ENCODE results near the gene RNF113B. TPM values are rescaled to one million over a fixed set of nuclear protein-coding genes. Genes with fewer than 3 reads are reported as not detected.

The RNF113B gene
- total RNA-seq, 1 experiment from 2014 or later = not detected

DNA sequence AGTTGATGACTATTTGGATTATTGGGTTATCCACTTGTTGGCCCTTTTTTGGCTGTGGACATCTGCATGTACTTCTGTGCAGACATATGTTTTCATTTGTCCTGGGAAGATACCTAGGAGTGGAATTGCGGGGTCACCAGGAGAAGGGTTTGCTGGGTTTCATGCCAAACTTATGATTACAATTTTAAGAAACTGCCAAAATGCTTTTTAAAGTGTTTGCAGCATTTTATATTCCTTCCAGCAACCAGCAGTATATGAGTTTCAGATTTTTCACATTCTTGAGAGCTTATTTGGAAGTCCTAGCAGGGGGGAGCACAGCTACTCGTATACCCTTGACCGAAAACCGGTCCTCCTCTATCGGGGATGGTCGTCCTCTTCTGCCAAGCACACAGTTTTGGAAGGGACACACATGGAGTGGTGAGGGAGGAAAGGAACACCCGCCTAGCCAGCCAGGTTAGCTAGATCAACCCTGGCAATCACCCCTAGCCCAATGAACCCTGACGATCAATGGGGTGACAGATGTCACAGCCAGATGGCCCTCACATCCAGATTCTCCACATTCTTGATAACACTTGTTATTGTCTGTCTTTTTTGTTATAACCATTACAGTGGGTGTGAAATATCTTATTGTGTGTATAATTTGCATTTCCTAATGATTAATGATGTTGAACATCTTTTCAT, 26.7 kb upstream of the RNF113B start:
- no peak for DNase-seq (ENCODE audit: low read depth)

GRCh38 chr13:98201984-98202383, 24.9 kb upstream of the RNF113B start:
- no peak for DNase-seq (ENCODE audit: low read depth)

- DNase-seq (ENCODE audit: low read depth) = no peak
Observed at GRCh38 chr13:98201189-98201588, 24.1 kb upstream of the RNF113B start.

GRCh38 chr13:98200211-98200878, 23.3 kb upstream of the RNF113B start:
- DNase-seq (ENCODE audit: low read depth) = no peak

DNA sequence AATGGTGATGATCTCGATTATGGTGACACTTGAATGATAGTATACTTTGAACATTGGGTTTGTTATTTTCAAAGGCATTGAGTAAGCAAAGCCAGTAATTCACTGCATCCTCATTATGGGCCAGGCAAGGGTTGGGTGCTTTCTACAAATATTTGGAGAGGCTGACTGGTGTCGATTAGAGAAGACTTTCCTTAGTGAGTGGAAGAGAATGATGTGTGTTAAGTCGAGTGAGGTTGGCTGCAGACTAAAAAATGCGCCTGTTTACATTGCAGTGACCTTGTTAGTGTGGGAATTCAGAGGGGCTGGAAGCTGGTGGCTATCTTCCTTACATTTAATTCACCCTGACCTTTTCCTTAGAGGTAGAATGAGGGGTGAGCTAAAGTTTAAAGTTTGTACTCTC, 22.4 kb upstream of the RNF113B start:
- DNase-seq (ENCODE audit: low read depth) = no peak

DNA sequence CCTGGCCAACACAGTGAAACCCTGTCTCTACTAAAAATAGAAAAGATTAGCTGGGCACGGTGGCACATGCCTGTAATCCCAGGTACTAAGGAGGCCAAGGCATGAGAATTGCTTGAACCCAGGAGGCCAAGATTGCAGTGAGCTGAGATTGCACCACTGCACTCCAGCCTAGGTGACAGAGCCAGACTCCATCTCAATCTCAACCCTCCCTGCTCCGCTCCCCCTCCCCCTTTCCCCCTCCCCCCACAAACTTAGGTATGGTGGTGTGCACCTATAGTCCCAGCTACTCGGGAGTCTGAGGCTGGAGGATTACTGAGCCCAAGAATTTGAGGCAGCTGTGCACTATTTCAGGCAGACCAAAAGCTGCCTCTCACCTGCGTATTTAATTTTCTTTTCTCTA, 21.6 kb upstream of the RNF113B start:
- no peak for DNase-seq (ENCODE audit: low read depth)

DNA sequence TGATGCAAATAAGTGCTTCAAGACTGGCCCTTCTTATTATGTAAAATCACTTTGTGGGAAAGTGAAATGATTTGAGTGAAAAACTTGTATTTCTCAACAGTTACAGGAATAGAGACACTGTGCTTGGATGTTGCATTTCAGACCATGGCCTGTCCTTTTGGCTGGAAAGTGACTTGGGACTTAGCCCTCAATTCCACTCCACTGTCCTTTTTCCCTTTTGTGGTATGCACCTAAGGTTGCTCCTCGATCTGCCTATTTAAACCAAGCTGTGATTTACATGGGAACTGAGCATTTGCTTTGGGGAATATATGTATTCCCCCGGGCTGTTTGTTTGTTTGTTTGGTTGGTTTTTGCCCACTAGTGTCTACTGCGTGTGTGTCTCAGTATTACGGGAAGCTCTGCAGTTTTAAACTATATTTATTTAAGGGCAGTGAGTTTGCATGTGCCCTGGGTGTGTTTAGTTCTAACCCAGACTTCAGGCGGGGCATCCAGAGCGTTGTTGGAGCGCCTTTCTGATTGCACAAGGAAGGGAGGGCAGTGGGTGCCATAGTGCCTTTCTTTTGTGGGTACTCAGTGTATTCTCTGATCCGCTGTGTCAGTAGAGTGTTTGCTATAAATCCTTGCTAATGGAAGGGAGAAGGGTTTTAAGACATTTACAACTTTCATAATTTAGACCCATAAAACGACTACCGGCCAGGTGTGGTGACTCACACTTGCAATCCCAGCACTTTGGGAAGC, 18.2 kb upstream of the RNF113B start:
- no peak for DNase-seq (ENCODE audit: low read depth)

- no peak for DNase-seq (ENCODE audit: low read depth)
Observed at GRCh38 chr13:98192008-98192407, 14.9 kb upstream of the RNF113B start.

- DNase-seq (ENCODE audit: low read depth) = no peak
Observed at GRCh38 chr13:98190889-98191444, 13.9 kb upstream of the RNF113B start.

DNA sequence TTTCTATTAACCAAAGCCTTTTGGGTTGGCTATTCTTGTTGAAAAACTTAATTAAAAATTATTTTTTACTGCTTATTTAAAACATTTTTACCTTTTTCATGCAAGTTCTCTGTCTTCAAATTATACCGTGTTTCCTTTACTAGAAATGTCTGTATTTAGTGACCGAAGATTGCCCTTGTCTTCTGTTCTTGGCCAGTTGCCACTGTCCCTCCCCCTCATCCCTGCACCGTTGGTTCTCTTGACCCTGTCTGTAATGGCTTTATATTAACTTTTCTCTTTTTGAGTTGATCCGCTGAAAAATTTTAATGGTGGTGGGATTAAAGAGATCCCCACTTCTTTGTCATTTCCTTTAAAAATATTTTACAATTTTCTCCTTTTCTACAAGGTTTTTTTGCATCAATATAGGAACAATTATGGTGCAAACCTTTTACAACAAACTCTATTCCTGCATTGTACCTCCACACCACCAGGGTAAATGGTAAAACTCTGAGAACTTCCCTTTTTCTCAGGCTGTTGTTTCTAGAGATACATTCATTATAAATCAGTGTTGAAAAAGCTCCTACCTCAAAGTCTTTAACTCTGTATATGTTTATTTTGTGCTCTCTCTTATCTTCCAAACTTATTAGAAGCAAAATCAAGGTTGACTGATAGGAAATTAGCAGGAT, 12.9 kb upstream of the RNF113B start:
- DNase-seq (ENCODE audit: low read depth) = no peak

- no peak for DNase-seq (ENCODE audit: low read depth)
Observed at GRCh38 chr13:98188544-98189166, 11.6 kb upstream of the RNF113B start.

GRCh38 chr13:98187965-98188261, 10.8 kb upstream of the RNF113B start:
- no peak for DNase-seq (ENCODE audit: low read depth)

GRCh38 chr13:98187155-98187964, 10.3 kb upstream of the RNF113B start:
- no peak for DNase-seq (ENCODE audit: low read depth)

GRCh38 chr13:98184792-98185191, 7.7 kb upstream of the RNF113B start:
- no peak for DNase-seq (ENCODE audit: low read depth)

GRCh38 chr13:98182589-98182988, 5.5 kb upstream of the RNF113B start:
- DNase-seq (ENCODE audit: low read depth) = no peak

GRCh38 chr13:98182153-98182552, 5.1 kb upstream of the RNF113B start:
- DNase-seq (ENCODE audit: low read depth) = no peak

GRCh38 chr13:98181111-98181815, 4.2 kb upstream of the RNF113B start:
- no peak for DNase-seq (ENCODE audit: low read depth)

GRCh38 chr13:98180092-98180491, 3.0 kb upstream of the RNF113B start:
- DNase-seq (ENCODE audit: low read depth) = peak; percentile 52

DNA sequence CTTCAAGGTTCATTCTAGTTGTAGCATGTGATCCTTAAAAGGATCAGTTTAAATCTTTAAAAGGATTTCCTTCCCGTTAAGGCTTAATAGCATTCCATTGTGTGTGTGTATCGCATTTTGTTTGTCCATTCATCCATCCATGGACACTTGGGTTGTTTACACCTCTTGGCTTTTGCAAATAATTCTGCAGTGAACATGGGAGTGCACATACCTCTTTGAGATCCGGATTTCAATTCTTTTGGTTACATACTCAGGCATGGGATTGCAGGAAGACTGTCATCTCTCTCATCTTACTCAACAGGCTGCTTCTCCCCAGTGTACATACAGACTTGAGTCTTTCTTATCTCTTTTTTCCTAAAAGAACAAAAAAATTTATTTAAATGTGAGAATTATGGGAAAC, 1.2 kb downstream of the RNF113B start:
- DNase-seq (ENCODE audit: low read depth) = no peak

GRCh38 chr13:98175043-98175442, 2.0 kb downstream of the RNF113B start:
- no peak for DNase-seq (ENCODE audit: low read depth)
